Measurements from ENCODE around the gene SHB.

The SHB gene

DNA sequence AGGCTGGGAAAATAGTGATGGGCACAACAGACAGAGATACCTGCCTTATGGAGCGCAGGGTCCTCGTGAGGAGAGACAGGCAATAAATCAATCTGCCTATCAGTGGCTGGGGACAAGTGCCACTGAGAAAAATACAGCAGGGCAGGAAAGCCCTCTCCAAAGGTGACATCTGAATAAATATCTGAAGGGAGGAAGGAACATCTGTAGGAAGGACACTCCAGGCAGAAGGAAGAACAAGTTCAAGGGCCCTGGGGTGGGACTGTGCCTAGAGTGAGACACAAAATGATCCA lies 111.4 kb downstream of the SHB start:
- Histone ChIP-seq H3K9me3 (no peaks in the 10 kb centered on the region), H3K4me3 (no peak overlapping the region), H3K36me3 (peaks cover 7 to 16% (median 15%) of the 10 kb centered on the region in 3 donors), H3K27ac (no peak overlapping the region), H3K27me3 (no peaks in the 10 kb centered on the region), H3K4me1 (peaks cover 0 to 17% (median 10%) of the 10 kb centered on the region in 4 donors)
- DNase-seq: no peak
- intact Hi-C loops (cut with DNase I; ENCODE audit: low total_unique reads): loop anchor here (10.0 kb wide), 1 partner anchor 57 kb away; no protein-coding TSS in a partner anchor
- TF ChIP-seq, protein P1, sequence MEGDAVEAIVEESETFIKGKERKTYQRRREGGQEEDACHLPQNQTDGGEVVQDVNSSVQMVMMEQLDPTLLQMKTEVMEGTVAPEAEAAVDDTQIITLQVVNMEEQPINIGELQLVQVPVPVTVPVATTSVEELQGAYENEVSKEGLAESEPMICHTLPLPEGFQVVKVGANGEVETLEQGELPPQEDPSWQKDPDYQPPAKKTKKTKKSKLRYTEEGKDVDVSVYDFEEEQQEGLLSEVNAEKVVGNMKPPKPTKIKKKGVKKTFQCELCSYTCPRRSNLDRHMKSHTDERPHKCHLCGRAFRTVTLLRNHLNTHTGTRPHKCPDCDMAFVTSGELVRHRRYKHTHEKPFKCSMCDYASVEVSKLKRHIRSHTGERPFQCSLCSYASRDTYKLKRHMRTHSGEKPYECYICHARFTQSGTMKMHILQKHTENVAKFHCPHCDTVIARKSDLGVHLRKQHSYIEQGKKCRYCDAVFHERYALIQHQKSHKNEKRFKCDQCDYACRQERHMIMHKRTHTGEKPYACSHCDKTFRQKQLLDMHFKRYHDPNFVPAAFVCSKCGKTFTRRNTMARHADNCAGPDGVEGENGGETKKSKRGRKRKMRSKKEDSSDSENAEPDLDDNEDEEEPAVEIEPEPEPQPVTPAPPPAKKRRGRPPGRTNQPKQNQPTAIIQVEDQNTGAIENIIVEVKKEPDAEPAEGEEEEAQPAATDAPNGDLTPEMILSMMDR (IDR thresholded peaks at IDR 0.05): no peak

DNA sequence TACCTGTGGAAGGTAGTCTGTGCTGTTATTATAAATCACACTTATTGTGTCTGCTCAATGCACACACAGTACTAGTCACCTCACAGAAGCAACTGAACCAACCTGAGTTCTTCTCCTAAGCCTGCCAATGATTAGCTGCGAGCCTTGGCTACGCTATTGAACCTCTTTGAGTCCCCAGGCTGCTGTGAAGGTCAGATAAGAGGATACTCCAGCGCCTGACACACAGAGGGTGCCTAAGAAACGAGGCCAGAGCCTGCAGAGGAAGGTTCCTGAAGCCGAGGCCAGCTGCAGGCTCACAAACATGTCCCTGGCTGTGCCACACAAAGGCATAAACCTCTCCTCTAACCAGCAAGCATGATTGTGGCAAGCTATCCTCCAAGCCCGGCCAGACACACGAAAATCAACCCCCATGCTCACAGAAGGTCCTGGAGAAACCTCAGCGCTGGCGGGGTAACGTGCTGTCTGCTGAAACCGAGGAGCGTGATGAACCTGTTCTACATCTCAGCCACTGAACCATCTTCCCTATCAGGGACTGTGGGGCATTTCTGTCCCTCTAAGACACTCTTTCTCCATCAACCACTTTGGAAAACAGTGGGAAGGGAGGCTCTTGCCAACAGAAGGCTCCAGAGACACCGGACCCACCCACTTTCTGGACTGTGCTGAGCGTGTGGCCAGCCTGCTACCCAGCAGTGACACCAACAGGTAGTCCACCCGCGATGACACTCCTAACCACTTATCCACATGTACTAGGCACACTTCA lies 111.9 kb downstream of the SHB start:
- intact Hi-C loops (cut with DNase I; ENCODE audit: low total_unique reads): loop anchor here (10.0 kb wide), 1 partner anchor 58 kb away; no protein-coding TSS in a partner anchor
- peaks cover 7 to 16% (median 15%) of the 10 kb centered on the region in 3 donors for H3K36me3 ChIP-seq

DNA sequence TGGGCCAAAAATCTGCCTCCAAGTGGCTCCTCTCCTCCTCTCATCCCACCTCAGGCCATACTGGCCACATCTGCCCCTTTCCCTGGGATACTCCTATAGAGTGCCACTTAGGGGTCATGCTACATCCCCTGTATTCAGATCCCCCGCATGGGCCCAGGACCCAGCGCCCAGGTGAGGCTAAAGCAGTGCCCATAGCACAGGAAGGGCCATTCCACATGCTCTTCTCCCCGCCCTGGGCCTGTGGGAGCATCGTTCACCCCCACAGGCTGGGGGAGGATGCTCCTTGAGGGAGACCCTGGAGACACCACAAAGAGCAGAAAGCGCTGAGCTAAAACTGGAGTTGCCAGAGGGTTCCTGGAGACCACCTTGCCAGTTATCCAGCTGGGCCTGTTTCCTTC lies 112.6 kb downstream of the SHB start:
- intact Hi-C loops (cut with DNase I; ENCODE audit: low total_unique reads): loop anchor here (10.0 kb wide), 1 partner anchor 58 kb away; no protein-coding TSS in a partner anchor
- TF ChIP-seq, protein P1 (IDR thresholded peaks at IDR 0.05): no peak
- no peak overlapping the region for H3K27ac ChIP-seq

More for the DNA sequence above, 111.9 kb downstream of the SHB start:
- no peak for DNase-seq
- Histone ChIP-seq H3K4me3 (no peak overlapping the region), H3K4me1 (peaks cover 0 to 17% (median 10%) of the 10 kb centered on the region in 4 donors), H3K9me3 (no peaks in the 10 kb centered on the region), H3K27me3 (no peaks in the 10 kb centered on the region), H3K27ac (no peak overlapping the region)
- TF ChIP-seq, protein P1 (IDR thresholded peaks at IDR 0.05): no peak

DNA sequence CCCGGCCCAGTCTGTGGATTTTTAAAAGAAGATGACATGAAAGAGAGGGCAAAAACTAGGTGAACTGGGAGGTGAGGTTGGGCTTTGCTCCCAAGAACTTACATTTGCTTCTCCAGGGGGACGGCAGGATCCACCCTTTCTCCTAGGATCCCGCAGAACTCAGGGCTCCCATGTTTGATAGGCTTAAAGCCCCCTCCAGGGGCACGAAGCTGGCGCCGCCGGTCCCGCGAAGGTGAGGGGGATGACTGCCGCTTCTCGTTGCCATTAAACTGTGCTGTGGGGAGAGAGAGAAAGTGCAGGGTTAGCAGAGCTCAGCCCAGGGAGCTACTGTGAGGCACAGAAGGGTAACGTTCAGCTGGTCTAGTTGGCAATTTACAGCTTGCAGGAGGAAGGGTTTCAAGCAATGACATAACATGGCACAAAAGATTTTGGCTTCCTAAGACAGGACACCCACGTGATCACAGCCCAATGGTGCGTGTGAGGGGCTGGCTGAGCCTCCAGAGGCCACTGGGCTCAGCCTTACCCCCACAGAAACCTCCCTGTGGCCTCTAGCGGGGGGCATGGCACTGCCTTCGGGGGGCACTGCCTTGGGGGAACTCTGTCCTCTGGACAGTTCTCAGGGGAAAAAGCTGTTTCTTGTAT lies 113.1 kb downstream of the SHB start:
- no peaks in the 10 kb centered on the region for H3K9me3 ChIP-seq
- H3K27me3 ChIP-seq: no peaks in the 10 kb centered on the region
- intact Hi-C loops (cut with DNase I; ENCODE audit: low total_unique reads): loop anchor here (10.0 kb wide), 1 partner anchor 59 kb away; no protein-coding TSS in a partner anchor
- DNase-seq: no peak
- H3K27ac ChIP-seq: no peak overlapping the region
- H3K4me1 ChIP-seq: peaks cover 0 to 25% (median 14%) of the 10 kb centered on the region in 4 donors
- TF ChIP-seq, protein P1 (IDR thresholded peaks at IDR 0.05): no peak
- no peak overlapping the region for H3K4me3 ChIP-seq
- H3K36me3 ChIP-seq: peaks cover 7 to 16% (median 15%) of the 10 kb centered on the region in 3 donors

More for the DNA sequence above, 112.6 kb downstream of the SHB start:
- Histone ChIP-seq H3K27me3 (no peaks in the 10 kb centered on the region), H3K4me3 (no peak overlapping the region), H3K36me3 (peaks cover 7 to 16% (median 15%) of the 10 kb centered on the region in 3 donors), H3K4me1 (peaks cover 0 to 20% (median 12%) of the 10 kb centered on the region in 4 donors), H3K9me3 (no peaks in the 10 kb centered on the region)
- no peak for DNase-seq

DNA sequence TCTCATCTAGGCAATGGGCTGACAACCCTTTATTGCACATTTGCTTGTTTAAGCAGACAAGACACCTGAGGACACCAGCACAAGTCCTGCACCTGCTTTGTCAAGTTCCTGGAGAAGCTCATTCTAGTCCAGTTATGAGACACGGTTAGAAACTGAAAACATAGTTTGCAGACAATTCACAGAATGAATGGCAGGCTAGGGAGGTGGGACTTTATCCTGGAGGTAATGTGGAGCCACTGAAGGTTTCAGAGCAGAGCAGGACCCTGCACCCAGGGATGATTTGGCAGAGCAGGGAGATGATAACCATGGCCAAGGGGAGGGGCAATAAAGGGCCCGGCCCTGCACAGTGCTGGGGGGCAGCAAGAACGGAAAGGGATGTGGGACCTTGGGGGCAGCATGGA lies 114.4 kb downstream of the SHB start:
- peaks cover 0 to 31% (median 15%) of the 10 kb centered on the region in 4 donors for H3K4me1 ChIP-seq
- intact Hi-C loops (cut with DNase I; ENCODE audit: low total_unique reads): loop anchor here (10.0 kb wide), 1 partner anchor 60 kb away; no protein-coding TSS in a partner anchor
- H3K4me3 ChIP-seq: no peak overlapping the region
- TF ChIP-seq, protein P1 (IDR thresholded peaks at IDR 0.05): no peak
- H3K9me3 ChIP-seq: no peaks in the 10 kb centered on the region
- H3K27me3 ChIP-seq: no peaks in the 10 kb centered on the region
- H3K27ac ChIP-seq: peak overlapping the region; percentile 42 to 54
- peaks cover 7 to 21% (median 15%) of the 10 kb centered on the region in 3 donors for H3K36me3 ChIP-seq
- DNase-seq: no peak
